Measurements from ENCODE around the gene NEDD4. TPM values are rescaled to one million over a fixed set of nuclear protein-coding genes. Genes with fewer than 3 reads are reported as not detected.
A peak's percentile ranks its signal among the peaks of the same experiment; 100 is the strongest.

NEDD4 gene
- total RNA-seq, 1 donor: 45.3 TPM

DNA sequence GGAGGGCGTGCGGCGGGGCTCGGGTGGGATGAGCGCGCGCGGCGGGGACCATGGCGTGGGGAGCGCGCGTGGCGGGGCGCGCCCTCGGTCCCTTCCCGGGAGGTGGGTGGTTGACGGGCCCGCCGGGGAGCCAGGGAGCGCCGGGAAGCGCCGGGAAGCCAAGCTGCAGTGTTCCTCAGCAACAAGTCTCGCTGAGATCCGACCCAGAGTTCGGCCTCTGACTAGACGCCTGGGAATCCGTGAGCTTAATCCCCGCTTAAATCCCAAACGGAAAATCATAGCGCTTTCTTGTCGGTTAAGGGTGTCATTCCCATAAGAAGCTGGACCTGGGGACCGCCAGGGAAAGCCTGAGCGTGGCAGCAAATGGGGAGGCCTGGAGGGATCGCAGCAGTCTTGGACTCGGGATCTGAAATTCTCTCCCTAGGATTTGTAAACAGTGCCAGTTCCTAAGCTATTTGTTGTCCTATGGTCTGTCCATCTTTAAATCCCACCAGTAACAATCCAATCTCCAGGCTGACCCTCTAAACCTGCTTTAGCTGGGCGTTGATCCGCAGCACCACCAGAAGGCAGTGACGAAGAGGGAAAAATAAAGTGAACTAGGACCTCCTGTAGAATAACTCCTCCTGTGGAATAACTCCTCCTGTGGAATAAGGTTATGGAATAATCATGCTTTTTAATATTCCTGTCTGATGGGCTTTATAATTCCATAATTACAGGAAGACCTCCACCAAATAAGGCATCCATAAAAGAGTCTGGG is 570 bp upstream of the NEDD4 start:
- TF ChIP-seq, protein P1, sequence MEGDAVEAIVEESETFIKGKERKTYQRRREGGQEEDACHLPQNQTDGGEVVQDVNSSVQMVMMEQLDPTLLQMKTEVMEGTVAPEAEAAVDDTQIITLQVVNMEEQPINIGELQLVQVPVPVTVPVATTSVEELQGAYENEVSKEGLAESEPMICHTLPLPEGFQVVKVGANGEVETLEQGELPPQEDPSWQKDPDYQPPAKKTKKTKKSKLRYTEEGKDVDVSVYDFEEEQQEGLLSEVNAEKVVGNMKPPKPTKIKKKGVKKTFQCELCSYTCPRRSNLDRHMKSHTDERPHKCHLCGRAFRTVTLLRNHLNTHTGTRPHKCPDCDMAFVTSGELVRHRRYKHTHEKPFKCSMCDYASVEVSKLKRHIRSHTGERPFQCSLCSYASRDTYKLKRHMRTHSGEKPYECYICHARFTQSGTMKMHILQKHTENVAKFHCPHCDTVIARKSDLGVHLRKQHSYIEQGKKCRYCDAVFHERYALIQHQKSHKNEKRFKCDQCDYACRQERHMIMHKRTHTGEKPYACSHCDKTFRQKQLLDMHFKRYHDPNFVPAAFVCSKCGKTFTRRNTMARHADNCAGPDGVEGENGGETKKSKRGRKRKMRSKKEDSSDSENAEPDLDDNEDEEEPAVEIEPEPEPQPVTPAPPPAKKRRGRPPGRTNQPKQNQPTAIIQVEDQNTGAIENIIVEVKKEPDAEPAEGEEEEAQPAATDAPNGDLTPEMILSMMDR (IDR thresholded peaks at IDR 0.05; ENCODE audit: insufficient read depth, low read depth, low read length): peak; percentile 4
- DNase-seq (ENCODE audit: low read depth): peak; percentile 75
- H3K4me3 ChIP-seq (ENCODE audit: low read depth, low read length): peak overlapping the region; percentile 84

DNA sequence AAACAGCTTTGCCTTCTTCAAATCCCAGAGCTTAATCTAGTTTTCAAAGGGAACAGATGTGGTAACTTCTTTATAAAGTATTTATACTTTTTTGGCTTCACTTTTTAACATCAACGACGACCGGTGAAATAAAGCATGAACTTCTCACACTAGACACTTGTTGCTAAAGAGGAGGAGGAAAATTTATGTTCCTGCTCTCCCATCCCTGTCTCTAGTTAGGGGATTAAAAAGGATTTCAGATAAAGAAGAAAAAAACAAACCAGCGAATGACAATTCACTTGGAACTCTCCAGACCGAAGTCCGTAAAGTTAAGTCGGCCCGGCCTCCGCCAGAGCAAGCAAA is 672 bp downstream of the NEDD4 start:
- TF ChIP-seq, protein P1 (IDR thresholded peaks at IDR 0.05; ENCODE audit: insufficient read depth, low read depth, low read length): no peak
- H3K4me3 ChIP-seq (ENCODE audit: low read depth, low read length): peak overlapping the region; percentile 84
- peak; percentile 85 for DNase-seq (ENCODE audit: low read depth)

DNA sequence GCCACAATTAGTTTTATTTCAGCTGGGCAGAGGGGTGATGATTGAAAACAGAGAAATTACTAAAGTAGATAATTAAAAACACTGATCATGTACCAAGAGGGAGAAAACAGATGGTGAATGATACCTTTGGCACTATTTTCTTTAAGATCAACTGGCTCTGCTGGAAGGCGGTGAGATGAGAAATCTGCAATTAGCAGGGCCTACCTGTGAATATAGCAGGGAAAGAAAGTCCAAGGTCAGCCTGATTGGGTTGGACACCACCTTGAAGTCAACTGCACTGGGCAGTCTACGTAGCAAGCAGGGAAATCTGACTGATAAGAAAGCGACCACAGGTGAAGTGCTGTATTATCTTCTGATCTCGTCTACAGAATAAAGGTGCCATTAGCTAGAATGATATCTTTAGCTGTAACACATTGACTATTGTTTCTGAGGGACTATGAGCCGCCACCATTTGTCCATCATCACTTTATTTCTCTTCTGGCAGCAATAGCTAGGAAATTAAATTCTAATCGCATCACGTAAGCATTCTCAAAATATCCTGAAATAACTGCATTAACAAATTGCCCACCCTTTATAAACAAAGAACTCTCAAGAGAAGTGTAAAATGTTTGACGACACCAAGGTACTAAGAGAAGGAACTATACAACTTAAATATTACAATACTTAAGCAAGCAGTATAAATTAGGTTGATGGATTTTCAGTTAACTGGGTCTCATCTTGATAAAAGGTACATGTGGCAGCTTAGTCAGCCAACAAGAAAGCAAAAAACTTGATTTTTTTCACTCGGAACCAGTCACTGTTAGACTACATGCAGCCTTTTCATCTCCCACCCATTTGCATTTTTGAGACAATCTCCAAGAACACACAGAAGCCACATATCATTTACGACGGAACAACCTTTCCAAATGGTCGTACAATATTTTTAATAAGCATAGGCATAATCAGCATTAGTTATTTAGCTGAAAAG is 1.3 kb downstream of the NEDD4 start:
- TF ChIP-seq, protein P1 (IDR thresholded peaks at IDR 0.05; ENCODE audit: insufficient read depth, low read depth, low read length): no peak
- H3K4me3 ChIP-seq (ENCODE audit: low read depth, low read length): peak overlapping the region; percentile 84
- DNase-seq (ENCODE audit: low read depth): no peak

DNA sequence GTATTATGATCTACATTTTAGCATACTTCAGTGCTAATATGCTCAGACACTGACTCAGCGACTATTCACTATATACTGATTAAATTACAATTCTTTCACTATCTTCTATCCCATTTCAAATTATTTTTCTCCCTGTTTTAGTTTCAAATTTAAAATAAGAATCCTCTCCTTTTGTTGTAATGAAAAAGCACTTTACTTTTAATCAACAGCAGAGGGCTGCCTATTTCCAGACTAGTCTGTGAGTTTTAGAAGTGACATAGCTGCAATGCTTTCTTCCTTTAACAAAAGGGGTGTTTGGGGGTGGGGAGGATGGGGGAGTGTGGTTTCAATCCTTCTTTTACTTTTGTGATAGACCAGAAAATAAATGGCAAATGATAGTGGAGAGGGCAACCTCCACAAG is 2.4 kb downstream of the NEDD4 start:
- H3K4me3 ChIP-seq (ENCODE audit: low read depth, low read length): no peak overlapping the region
- DNase-seq (ENCODE audit: low read depth): no peak
- TF ChIP-seq, protein P1 (IDR thresholded peaks at IDR 0.05; ENCODE audit: insufficient read depth, low read depth, low read length): no peak

DNA sequence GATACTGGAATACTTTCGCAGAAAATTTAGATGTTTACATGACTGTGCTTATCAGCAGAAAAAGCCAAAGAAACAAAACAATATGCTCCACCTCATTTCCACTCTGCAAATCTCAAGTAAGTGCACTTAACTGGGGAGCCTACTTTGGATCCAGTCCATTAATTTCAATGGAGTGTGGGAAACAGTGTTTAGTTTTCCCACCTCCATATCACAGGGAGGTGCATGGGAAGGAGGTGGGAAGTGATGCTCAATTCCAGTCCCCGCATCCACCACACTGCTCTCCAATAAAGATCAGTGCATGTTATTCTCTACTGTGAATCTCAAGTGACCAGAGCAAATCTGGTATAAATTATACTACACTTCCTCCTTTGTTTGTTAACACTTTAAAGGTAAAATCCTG is 2.9 kb downstream of the NEDD4 start:
- H3K4me3 ChIP-seq (ENCODE audit: low read depth, low read length): no peak overlapping the region
- DNase-seq (ENCODE audit: low read depth): no peak
- TF ChIP-seq, protein P1 (IDR thresholded peaks at IDR 0.05; ENCODE audit: insufficient read depth, low read depth, low read length): no peak

DNA sequence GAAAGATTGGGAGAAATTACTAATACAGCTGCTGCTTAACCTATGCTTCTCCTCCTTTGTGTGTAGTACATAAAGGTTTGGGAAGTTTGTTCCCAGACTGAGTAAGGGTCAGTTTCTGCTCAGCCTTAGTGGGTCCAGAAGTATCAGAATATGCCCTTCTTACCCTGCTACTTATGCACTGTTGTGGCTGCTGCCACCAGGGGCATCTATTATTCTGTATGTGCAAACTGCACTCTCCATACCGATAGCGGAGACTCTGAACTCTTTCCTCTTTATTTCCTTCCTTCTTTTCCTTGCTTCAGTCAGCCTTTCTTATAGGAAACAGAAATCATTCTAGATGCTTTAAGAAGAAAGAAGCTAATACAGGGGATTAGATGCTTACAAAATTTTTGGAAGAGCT is 4.0 kb downstream of the NEDD4 start:
- no peak overlapping the region for H3K4me3 ChIP-seq (ENCODE audit: low read depth, low read length)
- TF ChIP-seq, protein P1 (IDR thresholded peaks at IDR 0.05; ENCODE audit: insufficient read depth, low read depth, low read length): no peak
- no peak for DNase-seq (ENCODE audit: low read depth)

Data from fibroblast of villous mesenchyme (primary cell).